NCI-H2196 (cell line): ENCODE results near the gene CHI3L1.

Experiments used
- DNase-seq: peaks from one replicate; lab custom pipeline; 2025; ENCODE audit not compliant: unreplicated experiment; lab: John Stamatoyannopoulos, UW

CHI3L1 gene

DNA sequence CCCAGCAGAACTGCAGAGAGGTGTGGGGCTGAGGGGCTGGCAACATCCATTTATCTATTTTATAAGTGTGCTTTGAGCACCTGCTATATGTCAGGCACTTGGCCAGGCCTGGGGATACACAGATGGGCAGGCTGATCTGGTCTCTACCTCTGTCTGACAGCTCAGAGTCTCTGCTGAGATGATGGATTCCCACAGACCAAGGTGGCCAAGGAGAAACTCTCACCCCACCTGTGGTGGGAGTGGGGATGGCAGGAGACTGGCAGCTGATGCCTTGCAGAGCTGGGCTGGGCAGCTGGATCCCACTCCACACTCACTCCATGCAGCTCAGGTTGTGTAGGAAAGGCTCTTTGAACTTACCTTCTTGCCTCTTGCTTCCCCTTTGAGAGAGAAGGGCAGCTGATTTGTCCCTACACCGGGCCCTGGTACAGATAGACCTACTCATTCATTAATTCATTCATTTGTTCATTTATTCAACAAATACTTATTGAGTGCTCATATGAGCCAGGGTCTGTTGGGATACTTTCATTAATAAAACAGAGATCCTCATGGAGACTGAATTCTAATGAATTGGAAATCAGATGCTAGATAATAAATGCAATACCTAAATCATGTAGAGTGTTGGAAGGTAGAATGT, 50.0 kb downstream of the CHI3L1 start:
- DNase-seq, result no peak

DNA sequence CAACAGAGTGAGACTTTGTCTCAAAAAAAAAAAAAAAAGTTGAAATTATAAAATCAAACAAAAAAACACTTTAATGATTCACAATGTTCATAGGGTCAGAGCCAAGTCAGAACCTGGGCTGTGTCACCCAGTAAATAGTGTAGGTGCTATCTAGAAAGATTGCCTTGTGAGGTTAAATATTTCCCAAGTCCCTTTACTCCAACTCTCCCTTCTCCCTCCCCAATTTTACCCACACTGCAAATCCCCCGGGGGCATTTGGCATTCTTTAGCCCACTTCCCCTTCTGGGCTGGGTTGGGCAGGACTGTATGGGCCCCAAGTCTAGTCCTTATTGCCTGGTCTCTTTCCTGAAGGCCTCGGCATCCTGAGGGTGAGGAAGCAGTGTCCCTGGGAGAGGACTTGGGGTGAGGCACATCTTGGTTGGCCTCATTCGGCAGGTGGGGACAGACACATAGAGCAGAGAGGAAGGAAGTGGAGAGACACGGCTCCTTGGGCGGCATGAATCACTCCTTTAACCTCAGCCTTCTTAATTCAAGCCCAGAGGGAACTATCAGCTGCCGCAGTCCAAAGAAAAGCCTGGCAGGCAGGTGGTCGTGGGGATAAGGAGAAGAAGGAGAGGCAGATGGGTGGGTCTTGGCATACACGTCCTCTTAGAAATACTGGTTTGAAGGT, 50.7 kb downstream of the CHI3L1 start:
- DNase-seq, result no peak

DNA sequence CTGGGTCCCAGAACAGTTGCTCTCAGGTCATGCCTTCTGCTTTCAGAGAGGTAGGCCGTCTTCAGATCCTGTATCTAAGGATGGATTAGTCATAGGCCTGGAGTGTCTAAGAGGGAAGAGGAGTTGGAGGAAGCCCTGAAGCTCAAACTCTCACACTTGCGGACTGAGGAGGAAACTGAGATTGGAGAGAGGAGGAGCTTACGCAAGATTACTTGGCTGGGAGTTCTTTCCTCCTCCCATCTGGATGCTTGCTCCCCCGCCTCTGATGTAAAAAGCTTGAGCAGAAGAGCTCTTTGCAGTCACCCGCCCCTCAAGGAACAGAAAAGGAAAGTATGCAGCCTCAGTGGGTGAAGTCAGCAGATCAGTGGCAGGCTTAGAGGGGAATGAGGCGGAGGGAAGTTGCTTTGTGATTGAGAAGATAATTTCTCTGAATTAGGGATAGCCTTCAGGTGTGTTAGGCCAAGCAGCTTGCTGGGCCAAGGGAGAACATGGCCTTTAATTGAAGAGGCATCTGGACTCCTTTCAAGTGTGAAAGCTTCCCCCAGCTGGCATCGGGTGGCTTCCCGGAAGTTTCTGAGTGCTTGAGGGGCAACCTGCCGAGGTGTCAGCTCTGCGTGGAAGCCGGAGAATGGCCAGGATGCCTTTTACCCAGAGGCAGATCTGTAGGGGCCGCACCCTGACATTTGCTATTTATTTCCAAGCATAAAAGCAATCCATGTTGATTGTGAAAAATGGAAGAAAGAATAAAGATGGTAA, 52.4 kb downstream of the CHI3L1 start:
- DNase-seq, result no peak

DNA sequence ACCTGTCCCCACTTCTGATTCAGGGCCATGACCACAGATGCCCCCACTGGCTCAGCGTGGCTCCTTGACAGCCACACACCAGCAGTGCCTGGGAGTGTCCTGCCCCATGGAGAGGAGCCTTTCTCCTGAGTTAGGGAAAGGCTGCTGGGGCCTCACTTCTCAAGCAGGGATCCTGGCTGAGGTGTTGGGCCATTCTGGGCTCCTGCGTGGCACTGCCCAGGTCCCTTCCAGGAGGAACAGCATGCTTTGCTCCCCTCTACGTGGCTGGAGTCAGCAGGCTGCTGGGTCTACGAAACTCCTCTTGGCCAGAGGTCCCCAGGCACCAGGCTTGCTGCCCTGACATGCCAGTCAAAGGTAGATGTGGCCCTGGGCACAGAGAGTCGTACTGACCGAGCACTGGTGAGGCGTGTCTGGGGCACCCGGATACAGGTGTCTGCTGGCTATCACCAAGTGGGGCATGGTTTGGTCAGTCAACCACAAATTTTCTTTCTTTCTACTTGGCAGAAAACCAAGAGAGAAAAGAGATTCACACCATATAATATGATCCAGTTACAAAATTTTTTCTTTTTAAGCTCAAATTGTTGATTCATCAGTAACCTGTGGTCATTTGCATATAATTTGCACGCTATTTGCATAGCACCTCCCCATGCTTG, 54.8 kb downstream of the CHI3L1 start:
- no peak for DNase-seq

DNA sequence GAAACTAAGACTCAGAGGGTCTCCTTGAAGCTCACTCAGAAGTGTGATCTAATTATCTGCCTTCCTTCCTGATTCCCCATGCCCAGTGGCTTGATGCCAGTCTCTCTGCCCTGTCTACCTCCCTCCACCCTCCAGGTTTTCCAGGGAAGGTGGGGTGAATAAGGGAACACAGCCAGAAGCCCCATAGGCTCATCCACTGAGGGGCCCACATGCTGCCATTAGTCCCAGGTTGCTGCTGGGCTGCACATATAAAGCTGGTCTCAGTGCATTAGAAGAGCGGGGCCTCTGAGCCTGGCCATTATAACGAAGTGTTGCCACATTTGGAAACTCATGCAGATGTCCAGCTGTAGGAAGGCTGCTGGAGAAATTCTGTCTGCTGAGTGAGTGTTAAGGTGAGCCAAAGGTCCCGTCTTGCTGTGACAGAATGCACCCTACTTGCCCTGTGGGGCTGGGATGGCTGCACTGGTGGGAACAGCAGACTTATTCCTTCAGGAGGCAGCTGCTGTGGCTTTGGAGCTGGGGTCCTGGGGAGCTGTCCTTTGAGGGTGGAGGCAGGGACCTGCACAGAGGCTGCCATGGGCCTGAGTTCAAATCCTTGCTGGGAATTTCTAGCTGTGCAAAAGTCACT, 56.0 kb downstream of the CHI3L1 start:
- DNase-seq, result peak; percentile 47

DNA sequence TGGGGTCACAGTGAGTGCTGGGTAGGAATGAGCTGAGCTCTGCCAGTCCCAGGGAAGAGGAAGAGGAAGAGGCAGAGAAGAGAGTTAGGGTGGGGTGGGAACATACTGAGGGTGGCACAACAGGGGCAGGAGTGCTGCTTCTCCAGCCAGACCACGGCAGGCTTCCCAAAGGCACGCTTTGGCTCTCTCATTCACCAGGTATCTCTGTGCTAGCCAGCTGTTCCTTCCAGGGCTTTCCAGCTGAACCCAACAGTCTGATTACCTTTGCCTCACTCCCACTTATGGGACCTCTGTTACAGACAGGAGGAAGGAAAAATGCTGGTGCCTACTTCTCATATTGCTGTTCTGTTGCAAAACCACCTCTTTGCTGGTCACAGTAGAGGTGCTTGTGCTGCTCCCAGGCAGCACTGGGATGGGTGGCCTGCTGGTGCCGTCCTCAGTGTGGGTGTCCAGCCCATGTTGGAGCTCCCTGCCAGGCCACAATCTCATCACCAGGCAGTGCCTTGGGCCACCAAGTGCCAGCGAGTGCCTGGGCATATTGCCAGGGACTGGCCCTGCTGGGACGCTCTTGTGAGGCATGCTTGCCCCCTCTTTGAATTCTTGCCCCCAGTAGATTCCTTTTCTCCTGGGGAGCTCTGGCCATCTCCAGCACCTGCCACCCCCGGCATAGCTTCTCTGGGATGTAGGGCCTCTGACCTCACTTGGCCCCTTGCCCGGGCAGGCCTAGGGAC, 56.8 kb downstream of the CHI3L1 start:
- peak; percentile 61 for DNase-seq
